GM23338 (cell line): ENCODE measurements around the gene SLC25A30. TPM values are rescaled to one million over a fixed set of nuclear protein-coding genes. Genes with fewer than 3 reads are reported as not detected.
"Not testable (repeated sequence)": the region's sequence is repeated elsewhere in the genome, so short reads cannot be mapped to it uniquely, and the experiment has no call there.

Source experiments
- ATAC-seq: fragments of 200-7000 bp; cut with Tn5 transposase; 3 replicates; pipeline ENCODE4 v1.9.1; 2020
- DNase-seq: peaks from one replicate; pipeline ENCODE4 v3.0.0-alpha.2; 2015; ENCODE audit warnings: low spot score
- H2AFZ ChIP-seq: fragments of 200-600 bp; sonication (generic); 2 replicates; pipeline ENCODE4 v1.8.0; 2016; ENCODE audit warnings: antibody characterized with exemption, mild to moderate bottlenecking, moderate library complexity
- H3F3A ChIP-seq: fragments of 200-600 bp; sonication (generic); replicated peaks from 2 replicates; pipeline ENCODE4 v1.8.0; 2017; ENCODE audit warnings: antibody characterized with exemption, mixed run types, low read depth
- H3K27ac ChIP-seq: fragments of 200-600 bp; sonication (generic); 2 replicates; pipeline ENCODE4 v1.6.1; 2016; ENCODE audit warnings: low read depth
- H3K27me3 ChIP-seq: fragments of 200-600 bp; sonication (generic); 2 replicates; pipeline ENCODE4 v1.8.0; 2016; ENCODE audit warnings: mild to moderate bottlenecking, mixed run types, moderate library complexity; ENCODE audit not compliant: insufficient read depth
- H3K36me3 ChIP-seq: fragments of 200-600 bp; sonication (generic); 2 replicates; pipeline ENCODE4 v1.8.0; 2016; ENCODE audit warnings: mild to moderate bottlenecking; ENCODE audit not compliant: insufficient read depth
- H3K4me1 ChIP-seq: fragments of 200-600 bp; sonication (generic); 2 replicates; pipeline ENCODE4 v1.8.0; 2016; ENCODE audit warnings: mild to moderate bottlenecking, moderate library complexity; ENCODE audit not compliant: insufficient read depth
- H3K4me2 ChIP-seq: fragments of 200-600 bp; sonication (generic); 2 replicates; pipeline ENCODE4 v1.7.1; 2017; ENCODE audit warnings: mixed run types
- H3K4me3 ChIP-seq: fragments of 200-600 bp; sonication (generic); 2 replicates; pipeline ENCODE4 v1.6.1; 2016; ENCODE audit warnings: mixed run types
- H3K79me2 ChIP-seq: fragments of 200-600 bp; sonication (generic); replicated peaks from 2 replicates; pipeline ENCODE4 v1.8.0; 2017; ENCODE audit warnings: mild to moderate bottlenecking; ENCODE audit not compliant: insufficient read depth
- H3K9me2 ChIP-seq: fragments of 200-600 bp; sonication (generic); 2 replicates; pipeline ENCODE4 v1.8.0; 2017; ENCODE audit not compliant: insufficient read depth
- H4K20me1 ChIP-seq: fragments of 200-600 bp; sonication (generic); replicated peaks from 2 replicates; pipeline ENCODE4 v1.8.0; 2017; ENCODE audit warnings: mild to moderate bottlenecking; ENCODE audit not compliant: insufficient read depth
- H3K27ac Mint-ChIP-seq: 2 replicates; pipeline ENCODE4 v1.8.0; 2020; ENCODE audit warnings: inconsistent platforms, mild to moderate bottlenecking, moderate library complexity, mixed read lengths
- H3K27me3 Mint-ChIP-seq: 3 replicates; pipeline ENCODE4 v1.8.0; 2022; ENCODE audit warnings: low read depth, mild to moderate bottlenecking, moderate library complexity, mixed read lengths, inconsistent platforms; ENCODE audit not compliant: insufficient read depth, poor library complexity
- H3K36me3 Mint-ChIP-seq: 3 replicates; pipeline ENCODE4 v1.8.0; 2021; ENCODE audit warnings: low read depth, mild to moderate bottlenecking, inconsistent platforms, moderate library complexity, mixed read lengths
- H3K4me1 Mint-ChIP-seq: 3 replicates; pipeline ENCODE4 v1.8.0; 2020; ENCODE audit warnings: mild to moderate bottlenecking, inconsistent platforms, mixed read lengths
- H3K4me3 Mint-ChIP-seq: 3 replicates; pipeline ENCODE4 v1.8.0; 2021; ENCODE audit warnings: moderate library complexity, mild to moderate bottlenecking, inconsistent platforms, mixed read lengths
- H3K9me3 Mint-ChIP-seq: 3 replicates; pipeline ENCODE4 v1.8.0; 2020; ENCODE audit warnings: moderate library complexity, mild to moderate bottlenecking, inconsistent platforms, mixed read lengths
- CREB1 ChIP-seq: fragments of 250-450 bp; sonication (Bioruptor Pico); IDR thresholded peaks from 2 replicates; pipeline ENCODE4 v1.5.0; 2020; ENCODE audit warnings: low read depth, mild to moderate bottlenecking, moderate library complexity
- EZH2 ChIP-seq: fragments of 200-600 bp; sonication (generic); IDR thresholded peaks from one replicate; pipeline ENCODE4 v1.8.0; 2017; ENCODE audit warnings: antibody characterized with exemption, mild to moderate bottlenecking, low read depth; ENCODE audit not compliant: unreplicated experiment
- EZH2phosphoT487 ChIP-seq: fragments of 200-600 bp; sonication (generic); IDR thresholded peaks from one replicate; pipeline ENCODE4 v1.8.1; 2018; ENCODE audit warnings: antibody characterized with exemption; ENCODE audit not compliant: unreplicated experiment
- JUNB ChIP-seq: IDR thresholded peaks from one replicate; pipeline ENCODE4 v1.6.1; 2016; ENCODE audit warnings: antibody characterized with exemption; ENCODE audit not compliant: unreplicated experiment
- NANOG ChIP-seq: IDR thresholded peaks from 2 replicates; pipeline ENCODE4 v1.6.1; 2016; ENCODE audit warnings: antibody characterized with exemption, borderline replicate concordance
- ZNF114 ChIP-seq: fragments of 250-450 bp; sonication (Bioruptor Pico); IDR thresholded peaks from 2 replicates; pipeline ENCODE4 v1.5.0; 2020; ENCODE audit warnings: mild to moderate bottlenecking, moderate library complexity
- ZNF331 ChIP-seq: fragments of 250-450 bp; sonication (Bioruptor Pico); IDR thresholded peaks from 2 replicates; pipeline ENCODE4 v1.5.0; 2020; ENCODE audit warnings: low read depth, mild to moderate bottlenecking, moderate library complexity
- polyA plus RNA-seq: library from polyadenylated mRNA; unstranded; fragments of >200 nt; fragmentation: Nextera tagmentation; extraction: Ambion mirVana; gene quantifications from 2 replicates; pipeline ENCODE4 v1.2.1, GENCODE V29; 2016
- total RNA-seq: library from RNA; depleted of rRNA; stranded (reverse); fragments of >200 nt; shearing (Covaris generic); gene quantifications from 2 replicates; pipeline ENCODE4 v1.2.3, GENCODE V29; 2014
- TF ChIP-seq, protein P1 (sequence below), 2 experiments: fragments of 200-600 bp in 1 of 2; sonication (generic) in 1 of 2; conservative IDR thresholded peaks; 2 replicates each; pipeline versions ENCODE4 v1.5.1 to v1.6.1; 2016 to 2017; ENCODE audit warnings: antibody characterized with exemption in 2 of 2, low read depth in 2 of 2, mild to moderate bottlenecking in 2 of 2, moderate library complexity in 1 of 2
- TF ChIP-seq, protein P2 (sequence below): fragments of 250-450 bp; sonication (Bioruptor Pico); IDR thresholded peaks from 2 replicates; pipeline ENCODE4 v1.5.0; 2020; ENCODE audit warnings: mild to moderate bottlenecking, moderate library complexity
- TF ChIP-seq, protein P3 (sequence below): IDR thresholded peaks from one replicate; pipeline ENCODE4 v1.6.1; 2018; ENCODE audit warnings: antibody characterized with exemption; ENCODE audit not compliant: unreplicated experiment

SLC25A30 gene
- total and polyA plus RNA-seq, 2 experiments from 2014 or later = 2.0 to 7.5 TPM

DNA sequence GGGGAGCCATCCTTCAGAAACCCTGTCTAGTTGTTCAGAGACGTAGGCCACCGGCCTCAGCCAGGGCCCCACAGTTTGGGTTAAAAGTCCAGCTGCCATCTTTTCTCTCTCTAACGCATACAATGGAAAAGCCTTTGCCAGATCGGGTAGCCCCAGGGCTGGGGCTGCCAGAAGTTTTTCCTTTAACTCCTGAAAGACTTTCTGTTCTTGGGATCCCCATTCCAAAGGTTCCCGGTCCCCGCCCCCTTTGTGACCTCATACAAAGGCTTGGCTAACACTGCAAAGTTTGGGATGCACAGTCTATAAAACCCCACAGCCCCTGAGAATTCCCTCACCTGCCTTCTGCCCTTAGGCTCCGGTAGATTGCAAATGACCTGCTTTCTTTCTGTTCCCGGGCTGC lies 35.4 kb downstream of the SLC25A30 start:
- not testable (repeated sequence) for H3K79me2 ChIP-seq, H3K4me1 Mint-ChIP-seq, DNase-seq, H3K27ac ChIP-seq, H3K4me3 Mint-ChIP-seq, H3K9me2 ChIP-seq, ATAC-seq, H3K36me3 ChIP-seq, H3K27me3 Mint-ChIP-seq, H3K27ac Mint-ChIP-seq, H3K4me3 ChIP-seq, H3K4me1 ChIP-seq, H3K4me2 ChIP-seq, H3F3A ChIP-seq, H3K27me3 ChIP-seq, H4K20me1 ChIP-seq, H3K9me3 Mint-ChIP-seq, H3K36me3 Mint-ChIP-seq, H2AFZ ChIP-seq

DNA sequence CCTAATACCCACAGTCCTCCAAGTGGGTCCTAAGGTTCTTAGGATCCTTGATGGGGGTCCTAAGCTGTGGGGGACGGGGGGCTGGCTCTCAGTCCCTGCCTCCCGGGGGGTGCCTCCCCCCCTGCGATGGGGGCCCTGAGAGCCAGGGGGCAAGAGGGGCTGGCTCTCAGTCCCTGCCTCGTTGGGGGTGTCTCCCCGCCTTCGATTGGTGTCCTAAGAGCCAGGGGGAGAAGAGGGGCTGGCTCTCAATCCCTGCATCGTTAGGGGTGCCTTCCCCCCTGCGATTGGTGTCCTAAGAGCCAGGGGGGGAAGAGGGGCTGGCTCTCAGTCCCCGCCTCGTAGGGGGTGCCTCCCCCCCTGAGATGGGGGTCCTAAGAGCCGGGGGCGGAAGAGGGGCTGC lies 37.0 kb downstream of the SLC25A30 start:
- Mint-ChIP-seq H3K9me3 (no peaks in the 10 kb centered on the region), H3K4me3 (no peak overlapping the region)
- TF ChIP-seq EZH2 (no peak), EZH2phosphoT487 (no peak), CREB1 (CRISPR knock-in tag) (no peak), NANOG (no peak), ZNF114 (CRISPR knock-in tag) (no peak), ZNF331 (CRISPR knock-in tag) (no peak), JUNB (no peak)
- TF ChIP-seq, protein P1, sequence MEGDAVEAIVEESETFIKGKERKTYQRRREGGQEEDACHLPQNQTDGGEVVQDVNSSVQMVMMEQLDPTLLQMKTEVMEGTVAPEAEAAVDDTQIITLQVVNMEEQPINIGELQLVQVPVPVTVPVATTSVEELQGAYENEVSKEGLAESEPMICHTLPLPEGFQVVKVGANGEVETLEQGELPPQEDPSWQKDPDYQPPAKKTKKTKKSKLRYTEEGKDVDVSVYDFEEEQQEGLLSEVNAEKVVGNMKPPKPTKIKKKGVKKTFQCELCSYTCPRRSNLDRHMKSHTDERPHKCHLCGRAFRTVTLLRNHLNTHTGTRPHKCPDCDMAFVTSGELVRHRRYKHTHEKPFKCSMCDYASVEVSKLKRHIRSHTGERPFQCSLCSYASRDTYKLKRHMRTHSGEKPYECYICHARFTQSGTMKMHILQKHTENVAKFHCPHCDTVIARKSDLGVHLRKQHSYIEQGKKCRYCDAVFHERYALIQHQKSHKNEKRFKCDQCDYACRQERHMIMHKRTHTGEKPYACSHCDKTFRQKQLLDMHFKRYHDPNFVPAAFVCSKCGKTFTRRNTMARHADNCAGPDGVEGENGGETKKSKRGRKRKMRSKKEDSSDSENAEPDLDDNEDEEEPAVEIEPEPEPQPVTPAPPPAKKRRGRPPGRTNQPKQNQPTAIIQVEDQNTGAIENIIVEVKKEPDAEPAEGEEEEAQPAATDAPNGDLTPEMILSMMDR (conservative IDR thresholded peaks at IDR 0.05; ENCODE audit: low read depth in 2 of 2) = no peak
- TF ChIP-seq, protein P2, sequence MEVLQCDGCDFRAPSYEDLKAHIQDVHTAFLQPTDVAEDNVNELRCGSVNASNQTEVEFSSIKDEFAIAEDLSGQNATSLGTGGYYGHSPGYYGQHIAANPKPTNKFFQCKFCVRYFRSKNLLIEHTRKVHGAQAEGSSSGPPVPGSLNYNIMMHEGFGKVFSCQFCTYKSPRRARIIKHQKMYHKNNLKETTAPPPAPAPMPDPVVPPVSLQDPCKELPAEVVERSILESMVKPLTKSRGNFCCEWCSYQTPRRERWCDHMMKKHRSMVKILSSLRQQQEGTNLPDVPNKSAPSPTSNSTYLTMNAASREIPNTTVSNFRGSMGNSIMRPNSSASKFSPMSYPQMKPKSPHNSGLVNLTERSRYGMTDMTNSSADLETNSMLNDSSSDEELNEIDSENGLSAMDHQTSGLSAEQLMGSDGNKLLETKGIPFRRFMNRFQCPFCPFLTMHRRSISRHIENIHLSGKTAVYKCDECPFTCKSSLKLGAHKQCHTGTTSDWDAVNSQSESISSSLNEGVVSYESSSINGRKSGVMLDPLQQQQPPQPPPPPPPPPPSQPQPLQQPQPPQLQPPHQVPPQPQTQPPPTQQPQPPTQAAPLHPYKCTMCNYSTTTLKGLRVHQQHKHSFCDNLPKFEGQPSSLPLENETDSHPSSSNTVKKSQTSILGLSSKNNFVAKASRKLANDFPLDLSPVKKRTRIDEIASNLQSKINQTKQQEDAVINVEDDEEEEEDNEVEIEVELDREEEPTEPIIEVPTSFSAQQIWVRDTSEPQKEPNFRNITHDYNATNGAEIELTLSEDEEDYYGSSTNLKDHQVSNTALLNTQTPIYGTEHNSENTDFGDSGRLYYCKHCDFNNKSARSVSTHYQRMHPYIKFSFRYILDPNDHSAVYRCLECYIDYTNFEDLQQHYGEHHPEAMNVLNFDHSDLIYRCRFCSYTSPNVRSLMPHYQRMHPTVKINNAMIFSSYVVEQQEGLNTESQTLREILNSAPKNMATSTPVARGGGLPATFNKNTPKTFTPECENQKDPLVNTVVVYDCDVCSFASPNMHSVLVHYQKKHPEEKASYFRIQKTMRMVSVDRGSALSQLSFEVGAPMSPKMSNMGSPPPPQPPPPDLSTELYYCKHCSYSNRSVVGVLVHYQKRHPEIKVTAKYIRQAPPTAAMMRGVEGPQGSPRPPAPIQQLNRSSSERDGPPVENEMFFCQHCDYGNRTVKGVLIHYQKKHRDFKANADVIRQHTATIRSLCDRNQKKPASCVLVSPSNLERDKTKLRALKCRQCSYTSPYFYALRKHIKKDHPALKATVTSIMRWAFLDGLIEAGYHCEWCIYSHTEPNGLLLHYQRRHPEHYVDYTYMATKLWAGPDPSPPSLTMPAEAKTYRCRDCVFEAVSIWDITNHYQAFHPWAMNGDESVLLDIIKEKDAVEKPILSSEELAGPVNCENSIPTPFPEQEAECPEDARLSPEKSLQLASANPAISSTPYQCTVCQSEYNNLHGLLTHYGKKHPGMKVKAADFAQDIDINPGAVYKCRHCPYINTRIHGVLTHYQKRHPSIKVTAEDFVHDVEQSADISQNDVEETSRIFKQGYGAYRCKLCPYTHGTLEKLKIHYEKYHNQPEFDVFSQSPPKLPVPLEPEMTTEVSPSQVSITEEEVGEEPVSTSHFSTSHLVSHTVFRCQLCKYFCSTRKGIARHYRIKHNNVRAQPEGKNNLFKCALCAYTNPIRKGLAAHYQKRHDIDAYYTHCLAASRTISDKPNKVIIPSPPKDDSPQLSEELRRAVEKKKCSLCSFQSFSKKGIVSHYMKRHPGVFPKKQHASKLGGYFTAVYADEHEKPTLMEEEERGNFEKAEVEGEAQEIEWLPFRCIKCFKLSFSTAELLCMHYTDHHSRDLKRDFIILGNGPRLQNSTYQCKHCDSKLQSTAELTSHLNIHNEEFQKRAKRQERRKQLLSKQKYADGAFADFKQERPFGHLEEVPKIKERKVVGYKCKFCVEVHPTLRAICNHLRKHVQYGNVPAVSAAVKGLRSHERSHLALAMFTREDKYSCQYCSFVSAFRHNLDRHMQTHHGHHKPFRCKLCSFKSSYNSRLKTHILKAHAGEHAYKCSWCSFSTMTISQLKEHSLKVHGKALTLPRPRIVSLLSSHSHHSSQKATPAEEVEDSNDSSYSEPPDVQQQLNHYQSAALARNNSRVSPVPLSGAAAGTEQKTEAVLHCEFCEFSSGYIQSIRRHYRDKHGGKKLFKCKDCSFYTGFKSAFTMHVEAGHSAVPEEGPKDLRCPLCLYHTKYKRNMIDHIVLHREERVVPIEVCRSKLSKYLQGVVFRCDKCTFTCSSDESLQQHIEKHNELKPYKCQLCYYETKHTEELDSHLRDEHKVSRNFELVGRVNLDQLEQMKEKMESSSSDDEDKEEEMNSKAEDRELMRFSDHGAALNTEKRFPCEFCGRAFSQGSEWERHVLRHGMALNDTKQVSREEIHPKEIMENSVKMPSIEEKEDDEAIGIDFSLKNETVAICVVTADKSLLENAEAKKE (CRISPR knock-in tag) = no peak
- TF ChIP-seq, protein P3, sequence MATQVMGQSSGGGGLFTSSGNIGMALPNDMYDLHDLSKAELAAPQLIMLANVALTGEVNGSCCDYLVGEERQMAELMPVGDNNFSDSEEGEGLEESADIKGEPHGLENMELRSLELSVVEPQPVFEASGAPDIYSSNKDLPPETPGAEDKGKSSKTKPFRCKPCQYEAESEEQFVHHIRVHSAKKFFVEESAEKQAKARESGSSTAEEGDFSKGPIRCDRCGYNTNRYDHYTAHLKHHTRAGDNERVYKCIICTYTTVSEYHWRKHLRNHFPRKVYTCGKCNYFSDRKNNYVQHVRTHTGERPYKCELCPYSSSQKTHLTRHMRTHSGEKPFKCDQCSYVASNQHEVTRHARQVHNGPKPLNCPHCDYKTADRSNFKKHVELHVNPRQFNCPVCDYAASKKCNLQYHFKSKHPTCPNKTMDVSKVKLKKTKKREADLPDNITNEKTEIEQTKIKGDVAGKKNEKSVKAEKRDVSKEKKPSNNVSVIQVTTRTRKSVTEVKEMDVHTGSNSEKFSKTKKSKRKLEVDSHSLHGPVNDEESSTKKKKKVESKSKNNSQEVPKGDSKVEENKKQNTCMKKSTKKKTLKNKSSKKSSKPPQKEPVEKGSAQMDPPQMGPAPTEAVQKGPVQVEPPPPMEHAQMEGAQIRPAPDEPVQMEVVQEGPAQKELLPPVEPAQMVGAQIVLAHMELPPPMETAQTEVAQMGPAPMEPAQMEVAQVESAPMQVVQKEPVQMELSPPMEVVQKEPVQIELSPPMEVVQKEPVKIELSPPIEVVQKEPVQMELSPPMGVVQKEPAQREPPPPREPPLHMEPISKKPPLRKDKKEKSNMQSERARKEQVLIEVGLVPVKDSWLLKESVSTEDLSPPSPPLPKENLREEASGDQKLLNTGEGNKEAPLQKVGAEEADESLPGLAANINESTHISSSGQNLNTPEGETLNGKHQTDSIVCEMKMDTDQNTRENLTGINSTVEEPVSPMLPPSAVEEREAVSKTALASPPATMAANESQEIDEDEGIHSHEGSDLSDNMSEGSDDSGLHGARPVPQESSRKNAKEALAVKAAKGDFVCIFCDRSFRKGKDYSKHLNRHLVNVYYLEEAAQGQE = no peak

More for the DNA sequence above, 37.0 kb downstream of the SLC25A30 start:
- H3K36me3 ChIP-seq = no peaks in the 10 kb centered on the region
- H3K4me2 ChIP-seq = no peak overlapping the region
- no peaks in the 10 kb centered on the region for H3K4me1 ChIP-seq
- no peaks in the 10 kb centered on the region for H3K79me2 ChIP-seq
- no peaks in the 10 kb centered on the region for H4K20me1 ChIP-seq
- Mint-ChIP-seq H3K36me3 (no peaks in the 10 kb centered on the region), H3K27me3 (peaks cover 4% of the 10 kb centered on the region), H3K27ac (no peak overlapping the region), H3K4me1 (no peaks in the 10 kb centered on the region)
- no peak overlapping the region for H3K27ac ChIP-seq
- no peaks in the 10 kb centered on the region for H3K27me3 ChIP-seq
- no peak for DNase-seq
- no peak overlapping the region for H3K4me3 ChIP-seq
- no peaks in the 10 kb centered on the region for H3K9me2 ChIP-seq
- no peak overlapping the region for H2AFZ ChIP-seq
- no peaks in the 10 kb centered on the region for H3F3A ChIP-seq
- ATAC-seq = no peak
